Measurements from ENCODE around the gene SPOCK1. TPM values are rescaled to one million over a fixed set of nuclear protein-coding genes. Genes with fewer than 3 reads are reported as not detected.

Gene SPOCK1
- total RNA-seq, 1 experiment from 2014 or later, result 10.9 TPM

DNA sequence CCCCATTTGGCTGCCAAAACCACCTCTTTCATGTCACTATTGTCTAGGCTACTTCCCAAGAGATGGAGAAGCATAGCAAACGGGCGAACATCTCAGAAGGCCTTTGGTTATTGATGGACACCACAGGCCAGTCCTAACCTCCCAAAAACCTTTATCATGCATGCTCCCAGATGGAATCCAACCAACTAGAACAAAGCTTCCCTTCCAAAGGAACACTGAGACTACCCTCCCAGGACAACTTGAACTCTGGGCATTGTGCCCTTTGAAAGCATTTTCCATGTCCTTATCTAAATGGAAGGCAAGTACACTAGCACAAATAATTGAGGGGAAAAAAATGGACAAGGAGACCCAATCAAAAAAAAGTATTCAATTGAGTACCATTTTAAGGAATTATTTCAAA, 65.6 kb downstream of the SPOCK1 start:
- H3K56ac ChIP-seq (ENCODE audit: insufficient read length, low read depth, low read length), result no peak overlapping the region
- H3K4ac ChIP-seq (ENCODE audit: low read depth, low read length), result no peak overlapping the region
- H2BK15ac ChIP-seq (ENCODE audit: low read depth, low read length), result no peak overlapping the region
- H3K14ac ChIP-seq (ENCODE audit: insufficient read depth, low read length), result no peak overlapping the region
- no peak overlapping the region for H3K23ac ChIP-seq (ENCODE audit: insufficient read length, low read depth, low read length)
- H4K8ac ChIP-seq (replicated peaks; ENCODE audit: insufficient read length, low read depth, low read length), result no peak overlapping the region
- Mint-ChIP-seq H3K4me3 (no peak overlapping the region), H3K27me3 (ENCODE audit: low read depth) (no peaks in the 10 kb centered on the region), H3K36me3 (ENCODE audit: insufficient read depth in 1 of 3, low read depth in 3 of 3) (no peaks in the 10 kb centered on the region), H3K9me3 (no peaks in the 10 kb centered on the region), H3K27ac (no peak overlapping the region), H3K4me1 (no peaks in the 10 kb centered on the region)
- no peak overlapping the region for H4K5ac ChIP-seq (ENCODE audit: insufficient read length, low read depth, low read length)
- H4K20me1 ChIP-seq (ENCODE audit: control insufficient read depth, insufficient read depth, insufficient read length), result no peaks in the 10 kb centered on the region
- no peak for DNase-seq
- no peaks in the 10 kb centered on the region for H3K79me1 ChIP-seq (ENCODE audit: insufficient read depth, low read depth, low read length, poor library complexity, severe bottlenecking)
- no peak overlapping the region for H3K27ac ChIP-seq (ENCODE audit: insufficient read length, low read depth, low read length)
- no peak overlapping the region for H3K9ac ChIP-seq (ENCODE audit: extremely low read depth, insufficient read length, low read length)
- WGBS (ENCODE audit: extremely low coverage, insufficient read length, low lambda C conversion rate), result no CpG with 5 or more reads among the region's 2 CpGs
- H2BK5ac ChIP-seq (ENCODE audit: insufficient read length, low read length), result no peak overlapping the region
- H3K18ac ChIP-seq (ENCODE audit: insufficient read length, low read depth, low read length), result no peak overlapping the region
- no peaks in the 10 kb centered on the region for H3K9me3 ChIP-seq (ENCODE audit: control insufficient read depth, low read depth, low read length)
- no peaks in the 10 kb centered on the region for H3K23me2 ChIP-seq (ENCODE audit: insufficient read length, low read depth, low read length, poor library complexity, severe bottlenecking)
- H2BK12ac ChIP-seq (ENCODE audit: insufficient read length, low read depth, low read length), result no peak overlapping the region
- no peak overlapping the region for H3T11ph ChIP-seq (ENCODE audit: low read length)
- H2BK20ac ChIP-seq (ENCODE audit: low read depth, low read length, poor library complexity, severe bottlenecking), result no peak overlapping the region
- H2BK120ac ChIP-seq (ENCODE audit: low read depth, low read length, poor library complexity, severe bottlenecking), result no peak overlapping the region
- no peaks in the 10 kb centered on the region for H3K27me3 ChIP-seq (ENCODE audit: insufficient read depth, low read length)
- H2AK5ac ChIP-seq (ENCODE audit: insufficient read length, low read length), result no peak overlapping the region
- no peak overlapping the region for H3K4me2 ChIP-seq (ENCODE audit: insufficient read depth, insufficient read length, low read length)
- no peaks in the 10 kb centered on the region for H3K79me2 ChIP-seq (ENCODE audit: insufficient read depth, low read length)
- no peak overlapping the region for H2AFZ ChIP-seq (ENCODE audit: low read length)
- no peak overlapping the region for H4K91ac ChIP-seq (ENCODE audit: insufficient read length, low read depth, low read length)
- TF ChIP-seq, protein P1, sequence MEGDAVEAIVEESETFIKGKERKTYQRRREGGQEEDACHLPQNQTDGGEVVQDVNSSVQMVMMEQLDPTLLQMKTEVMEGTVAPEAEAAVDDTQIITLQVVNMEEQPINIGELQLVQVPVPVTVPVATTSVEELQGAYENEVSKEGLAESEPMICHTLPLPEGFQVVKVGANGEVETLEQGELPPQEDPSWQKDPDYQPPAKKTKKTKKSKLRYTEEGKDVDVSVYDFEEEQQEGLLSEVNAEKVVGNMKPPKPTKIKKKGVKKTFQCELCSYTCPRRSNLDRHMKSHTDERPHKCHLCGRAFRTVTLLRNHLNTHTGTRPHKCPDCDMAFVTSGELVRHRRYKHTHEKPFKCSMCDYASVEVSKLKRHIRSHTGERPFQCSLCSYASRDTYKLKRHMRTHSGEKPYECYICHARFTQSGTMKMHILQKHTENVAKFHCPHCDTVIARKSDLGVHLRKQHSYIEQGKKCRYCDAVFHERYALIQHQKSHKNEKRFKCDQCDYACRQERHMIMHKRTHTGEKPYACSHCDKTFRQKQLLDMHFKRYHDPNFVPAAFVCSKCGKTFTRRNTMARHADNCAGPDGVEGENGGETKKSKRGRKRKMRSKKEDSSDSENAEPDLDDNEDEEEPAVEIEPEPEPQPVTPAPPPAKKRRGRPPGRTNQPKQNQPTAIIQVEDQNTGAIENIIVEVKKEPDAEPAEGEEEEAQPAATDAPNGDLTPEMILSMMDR (conservative IDR thresholded peaks at IDR 0.05), result no peak
- no peaks in the 10 kb centered on the region for H3K4me1 ChIP-seq (ENCODE audit: insufficient read depth, low read length)

All from H9 (cell line).